Measurements from ENCODE around the gene ZNF787. TPM values are rescaled to one million over a fixed set of nuclear protein-coding genes. Genes with fewer than 3 reads are reported as not detected.
"Not testable (repeated sequence)": the region's sequence is repeated elsewhere in the genome, so short reads cannot be mapped to it uniquely, and the experiment has no call there.

The ZNF787 gene
- total and polyA plus RNA-seq, 2 donors (not counting 3 experiments of a cell fraction or from before 2014, with no cell fraction given): 11.6 to 32.7 TPM

- TF ChIP-seq JUN (IDR thresholded peaks at IDR 0.05; ENCODE audit: borderline replicate concordance, insufficient read depth, insufficient read length, low read depth) (no peak), MYC (IDR thresholded peaks at IDR 0.05; ENCODE audit: low read depth, low read length) (no peak), EZH2 (IDR thresholded peaks at IDR 0.05; ENCODE audit: borderline replicate concordance, low read depth, low read length, severe bottlenecking) (no peak), MAX (IDR thresholded peaks at IDR 0.05; ENCODE audit: insufficient read depth, insufficient read length) (no peak), GATA2 (IDR thresholded peaks at IDR 0.05; ENCODE audit: insufficient read depth, insufficient read length, low read depth, low read length) (no peak), POLR2AphosphoS5 (IDR thresholded peaks at IDR 0.05; ENCODE audit: insufficient read depth, low read depth, low read length) (no peak), POLR2A (IDR thresholded peaks at IDR 0.05; ENCODE audit: low read depth, low read length) (no peak), FOS (IDR thresholded peaks at IDR 0.05; ENCODE audit: borderline replicate concordance, insufficient read depth, low read length) (no peak)
- TF ChIP-seq, protein P1, sequence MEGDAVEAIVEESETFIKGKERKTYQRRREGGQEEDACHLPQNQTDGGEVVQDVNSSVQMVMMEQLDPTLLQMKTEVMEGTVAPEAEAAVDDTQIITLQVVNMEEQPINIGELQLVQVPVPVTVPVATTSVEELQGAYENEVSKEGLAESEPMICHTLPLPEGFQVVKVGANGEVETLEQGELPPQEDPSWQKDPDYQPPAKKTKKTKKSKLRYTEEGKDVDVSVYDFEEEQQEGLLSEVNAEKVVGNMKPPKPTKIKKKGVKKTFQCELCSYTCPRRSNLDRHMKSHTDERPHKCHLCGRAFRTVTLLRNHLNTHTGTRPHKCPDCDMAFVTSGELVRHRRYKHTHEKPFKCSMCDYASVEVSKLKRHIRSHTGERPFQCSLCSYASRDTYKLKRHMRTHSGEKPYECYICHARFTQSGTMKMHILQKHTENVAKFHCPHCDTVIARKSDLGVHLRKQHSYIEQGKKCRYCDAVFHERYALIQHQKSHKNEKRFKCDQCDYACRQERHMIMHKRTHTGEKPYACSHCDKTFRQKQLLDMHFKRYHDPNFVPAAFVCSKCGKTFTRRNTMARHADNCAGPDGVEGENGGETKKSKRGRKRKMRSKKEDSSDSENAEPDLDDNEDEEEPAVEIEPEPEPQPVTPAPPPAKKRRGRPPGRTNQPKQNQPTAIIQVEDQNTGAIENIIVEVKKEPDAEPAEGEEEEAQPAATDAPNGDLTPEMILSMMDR (IDR thresholded peaks at IDR 0.05; ENCODE audit: extremely low read depth in 1 of 2, insufficient read depth in 1 of 2, low read depth in 1 of 2, low read length in 2 of 2): no peak
- Histone ChIP-seq H3K27me3 (ENCODE audit: control insufficient read depth in 2 of 2, insufficient read depth in 2 of 2, low read length in 2 of 2) (no peaks in the 10 kb centered on the region), H3K9me1 (replicated peaks; ENCODE audit: control insufficient read depth, extremely low read depth, insufficient read depth, low read length) (no peaks in the 10 kb centered on the region), H4K20me1 (replicated peaks; ENCODE audit: control insufficient read depth, extremely low read depth, insufficient read depth, low read length) (no peaks in the 10 kb centered on the region), H3K4me1 (ENCODE audit: control insufficient read depth, extremely low read depth, insufficient read depth, low read length) (peaks cover 16% of the 10 kb centered on the region), H2AFZ (ENCODE audit: low read depth, low read length) (no peak overlapping the region), H3K27ac (ENCODE audit: insufficient read depth, low read depth, low read length) (no peak overlapping the region), H3K4me3 (replicated peaks in 1 of 3; ENCODE audit: insufficient read depth in 1 of 3, low read depth in 1 of 3, low read length in 3 of 3) (no peak overlapping the region), H3K36me3 (ENCODE audit: control insufficient read depth in 2 of 2, extremely low read depth in 1 of 2, insufficient read depth in 2 of 2, low read length in 2 of 2) (no peaks in the 10 kb centered on the region), H3K9ac (replicated peaks; ENCODE audit: extremely low read depth, insufficient read depth, low read length) (no peak overlapping the region), H3K4me2 (ENCODE audit: insufficient read depth, low read length) (no peak overlapping the region), H3K79me2 (ENCODE audit: control insufficient read depth, insufficient read depth, low read length) (peaks cover 81% of the 10 kb centered on the region), H3K9me3 (replicated peaks; ENCODE audit: control insufficient read depth, insufficient read depth, low read length) (no peaks in the 10 kb centered on the region)
- CTCF ChIA-PET: interaction anchor here (2.6 kb wide), 1 partner anchor 65 kb away, joined by 27 read pairs; no protein-coding TSS in a partner anchor
- intact Hi-C loops (cut with micrococcal nuclease) (no loop called here), dilution Hi-C loops (cut with MboI; ENCODE audit: extremely low pct_ligation_motif_present, low sequenced_read_pairs) (no loop called here)
- BruUV-seq (replicated peaks): no TSS peak
- POLR2A ChIA-PET: no interaction called here
- DNase-seq (ENCODE audit: low read depth, low spot score) (no peak), FAIRE-seq (no peak)
Measured at GRCh38 chr19:56106397-56106849, 14.7 kb downstream of the ZNF787 start.

- CTCF ChIA-PET: interaction anchor here (1.4 to 2.6 kb wide), 4 partner anchors 25 to 228 kb away, joined by 4 to 27 read pairs (median 8); no protein-coding TSS in a partner anchor
- H3K9ac ChIP-seq (replicated peaks; ENCODE audit: extremely low read depth, insufficient read depth, low read length); POLR2A ChIA-PET; H3K4me3 ChIP-seq (replicated peaks in 1 of 3; ENCODE audit: insufficient read depth in 1 of 3, low read depth in 1 of 3, low read length in 3 of 3); DNase-seq (ENCODE audit: low read depth, low spot score); BruUV-seq (replicated peaks); H3K27me3 ChIP-seq (ENCODE audit: control insufficient read depth in 2 of 2, insufficient read depth in 2 of 2, low read length in 2 of 2); H3K27ac ChIP-seq (ENCODE audit: insufficient read depth, low read depth, low read length); H4K20me1 ChIP-seq (replicated peaks; ENCODE audit: control insufficient read depth, extremely low read depth, insufficient read depth, low read length); H2AFZ ChIP-seq (ENCODE audit: low read depth, low read length); H3K36me3 ChIP-seq (ENCODE audit: control insufficient read depth in 2 of 2, extremely low read depth in 1 of 2, insufficient read depth in 2 of 2, low read length in 2 of 2); dilution Hi-C loops (cut with MboI; ENCODE audit: extremely low pct_ligation_motif_present, low sequenced_read_pairs); H3K9me3 ChIP-seq (replicated peaks; ENCODE audit: control insufficient read depth, insufficient read depth, low read length); H3K4me2 ChIP-seq (ENCODE audit: insufficient read depth, low read length); H3K9me1 ChIP-seq (replicated peaks; ENCODE audit: control insufficient read depth, extremely low read depth, insufficient read depth, low read length); FAIRE-seq: not testable (repeated sequence)
- H3K79me2 ChIP-seq (ENCODE audit: control insufficient read depth, insufficient read depth, low read length): peaks cover 75% of the 10 kb centered on the region
- peaks cover 11% of the 10 kb centered on the region for H3K4me1 ChIP-seq (ENCODE audit: control insufficient read depth, extremely low read depth, insufficient read depth, low read length)
- intact Hi-C loops (cut with micrococcal nuclease): loop anchor here (1.0 kb wide), 2 partner anchors 14 to 66 kb away; no protein-coding TSS in a partner anchor
Measured at GRCh38 chr19:56105831-56106396, 15.2 kb downstream of the ZNF787 start.

All from endothelial cell of umbilical vein (primary cell).